Mammary epithelial cell (primary cell): ENCODE data around the gene HOXA6.

ENCODE experiments used
- CTCF ChIP-seq, 2 donors: IDR thresholded peaks in 1 of 2; conservative IDR thresholded peaks in 1 of 2; 2 replicates each; pipeline ENCODE4 v1.5.1; 2011 to 2012; ENCODE audit warnings: inconsistent platforms in 2 of 2, low read length in 2 of 2, mild to moderate bottlenecking in 2 of 2, control low read depth in 1 of 2, low read depth in 1 of 2; ENCODE audit not compliant: insufficient read depth in 1 of 2; ENCODE audit errors: extremely low read depth in 1 of 2
- EZH2 ChIP-seq: IDR thresholded peaks from 2 replicates; pipeline ENCODE4 v1.6.1; 2012; ENCODE audit warnings: low read length, inconsistent platforms, borderline replicate concordance

GRCh38 chr7:27139334-27140125 is 8.0 kb downstream of the HOXA6 start:
- TF ChIP-seq CTCF (conservative IDR thresholded peaks at IDR 0.05 in 1 of 2, IDR thresholded peaks at IDR 0.05 in 1 of 2; ENCODE audit: extremely low read depth in 1 of 2, insufficient read depth in 1 of 2, low read depth in 1 of 2, low read length in 2 of 2) (no peak), EZH2 (no peak)
